ENCODE measurements around the gene MAN2A1. TPM values are rescaled to one million over a fixed set of nuclear protein-coding genes. Genes with fewer than 3 reads are reported as not detected.
A peak's percentile ranks its signal among the peaks of the same experiment; 100 is the strongest.
"Not testable (repeated sequence)": the region's sequence is repeated elsewhere in the genome, so short reads cannot be mapped to it uniquely, and the experiment has no call there.

The MAN2A1 gene
- total RNA-seq, 1 donor from 2014 or later, result 13.7 TPM

GRCh38 chr5:109877670-109878045 lies 187.9 kb downstream of the MAN2A1 start:
- intact Hi-C loops (cut with DNase I), result no loop called here
- ATAC-seq (no peak), DNase-seq (ENCODE audit: missing footprints) (no peak)

DNA sequence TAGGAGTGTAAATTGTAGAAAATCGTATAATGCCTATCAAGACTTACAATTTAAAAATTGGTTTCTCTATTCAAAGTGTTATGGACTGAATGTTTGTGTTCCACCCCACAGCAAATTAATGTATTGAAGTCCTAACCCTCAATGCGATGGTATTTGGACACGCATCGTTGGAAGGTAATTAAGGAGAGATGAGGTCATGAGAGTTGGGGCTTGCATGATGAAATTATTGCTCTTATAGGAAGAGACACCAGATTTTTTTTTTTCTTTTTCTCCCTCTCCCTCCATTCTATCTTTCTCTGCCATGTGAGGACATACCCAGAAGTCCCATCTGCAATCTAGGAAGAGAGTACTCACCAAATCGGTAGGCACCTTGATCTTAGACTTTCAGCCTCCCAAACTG lies 189.2 kb downstream of the MAN2A1 start:
- DNase-seq (ENCODE audit: missing footprints) (no peak), ATAC-seq (no peak)
- intact Hi-C loops (cut with DNase I), result no loop called here

GRCh38 chr5:109880907-109881685 lies 191.4 kb downstream of the MAN2A1 start:
- no peak for DNase-seq (ENCODE audit: missing footprints)
- no peak for ATAC-seq
- intact Hi-C loops (cut with DNase I), result no loop called here

DNA sequence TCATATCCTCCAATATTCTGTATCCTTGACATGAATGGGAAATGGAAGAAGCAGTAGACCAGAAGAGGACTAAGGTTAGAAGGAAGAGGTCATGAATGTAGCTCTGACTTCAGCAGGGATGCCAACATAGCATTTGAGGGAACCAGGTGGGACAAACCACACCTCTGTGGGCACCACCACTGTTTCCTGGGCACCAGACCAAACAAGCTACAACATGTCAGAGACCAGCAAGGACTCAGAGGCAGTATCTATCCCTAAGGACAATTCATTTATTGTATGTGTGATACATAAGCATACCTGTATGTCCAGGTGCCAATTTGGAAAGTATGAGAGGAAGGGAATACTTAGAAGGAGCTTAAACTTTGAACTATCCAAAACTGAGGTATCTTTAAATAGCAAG lies 192.8 kb downstream of the MAN2A1 start:
- ATAC-seq, result no peak
- intact Hi-C loops (cut with DNase I), result no loop called here
- DNase-seq (ENCODE audit: missing footprints), result no peak

DNA sequence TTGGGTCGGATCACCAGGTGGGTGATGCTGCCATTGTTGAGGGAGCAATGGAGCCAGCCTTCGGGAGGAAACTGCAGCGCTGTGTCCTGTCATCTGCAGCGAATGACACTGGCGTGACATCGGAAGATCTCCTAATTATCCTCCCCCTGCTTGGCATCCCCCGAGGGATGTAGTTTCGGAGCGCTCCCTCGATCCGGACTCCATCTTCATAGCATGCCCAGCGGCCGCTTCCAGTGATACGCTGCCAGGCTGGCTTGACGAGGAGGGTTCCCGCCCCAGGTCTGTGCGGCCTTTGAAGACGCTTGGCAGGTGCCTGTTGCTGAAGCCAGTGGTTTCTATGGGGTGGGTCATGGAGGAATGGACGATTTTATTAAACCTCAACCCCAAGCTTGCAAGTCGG lies 194.9 kb downstream of the MAN2A1 start:
- no peak for DNase-seq (ENCODE audit: missing footprints)
- no peak for ATAC-seq
- intact Hi-C loops (cut with DNase I), result no loop called here

DNA sequence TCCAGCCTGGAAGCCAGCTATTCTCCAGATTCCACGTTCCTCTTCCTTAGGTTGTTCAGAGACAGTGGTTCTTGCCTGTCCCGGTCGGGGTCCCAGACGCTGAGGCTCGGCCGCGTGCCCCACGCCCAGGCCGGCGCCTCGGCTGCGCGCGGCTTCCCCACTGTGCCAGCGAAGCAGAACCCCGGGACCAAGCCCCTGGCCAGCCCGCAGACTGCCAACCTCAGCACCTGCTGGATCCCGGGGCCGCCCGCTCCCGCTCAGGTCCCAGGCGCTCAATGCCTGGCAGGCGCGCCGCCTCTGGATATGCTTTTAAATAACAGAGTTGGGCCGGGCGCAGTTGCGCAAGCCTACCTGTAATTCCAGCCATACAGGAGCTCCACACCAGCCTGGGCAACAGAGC lies 195.5 kb downstream of the MAN2A1 start:
- ATAC-seq, result no peak
- intact Hi-C loops (cut with DNase I), result no loop called here
- DNase-seq (ENCODE audit: missing footprints), result no peak

DNA sequence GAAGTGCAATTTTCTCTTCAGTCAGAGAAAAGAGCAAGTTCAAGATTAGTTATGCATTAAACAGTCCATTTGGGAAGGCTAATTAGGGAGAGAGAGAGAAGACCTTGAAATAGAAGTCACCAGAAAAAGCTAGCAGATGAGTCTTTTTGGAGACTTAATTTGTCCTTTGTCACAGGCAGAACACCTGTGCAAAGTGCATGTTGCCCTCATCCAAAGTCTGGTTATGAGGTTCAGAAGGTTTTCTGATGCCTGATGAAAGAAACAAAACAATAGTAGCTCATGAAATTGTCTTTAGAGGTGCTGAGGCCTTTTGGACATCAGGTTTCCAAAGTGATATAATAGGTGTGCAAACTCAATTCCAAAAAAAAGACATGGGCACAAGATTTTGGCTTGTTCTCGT lies 199.3 kb downstream of the MAN2A1 start:
- intact Hi-C loops (cut with DNase I), result no loop called here
- ATAC-seq, result no peak
- no peak for DNase-seq (ENCODE audit: missing footprints)

DNA sequence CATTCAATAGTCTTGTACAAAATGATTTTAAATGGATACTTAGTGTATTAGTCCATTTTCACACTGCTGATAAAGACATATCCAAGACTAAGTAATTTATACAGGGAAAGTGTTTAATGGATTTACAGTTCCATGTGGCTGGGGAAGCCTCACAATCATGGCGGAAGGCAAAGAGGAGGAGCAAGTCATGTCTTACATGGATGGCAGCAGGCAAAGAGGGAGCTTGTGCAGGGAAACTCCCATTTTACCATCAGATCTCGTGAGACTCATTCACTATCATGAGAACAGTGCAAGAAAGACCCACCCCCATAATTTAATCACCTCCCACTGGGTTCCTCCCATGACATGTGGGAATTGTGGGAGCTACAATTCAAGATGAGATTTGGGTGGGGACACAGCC lies 203.5 kb downstream of the MAN2A1 start:
- intact Hi-C loops (cut with DNase I); ATAC-seq; DNase-seq (ENCODE audit: missing footprints): not testable (repeated sequence)

DNA sequence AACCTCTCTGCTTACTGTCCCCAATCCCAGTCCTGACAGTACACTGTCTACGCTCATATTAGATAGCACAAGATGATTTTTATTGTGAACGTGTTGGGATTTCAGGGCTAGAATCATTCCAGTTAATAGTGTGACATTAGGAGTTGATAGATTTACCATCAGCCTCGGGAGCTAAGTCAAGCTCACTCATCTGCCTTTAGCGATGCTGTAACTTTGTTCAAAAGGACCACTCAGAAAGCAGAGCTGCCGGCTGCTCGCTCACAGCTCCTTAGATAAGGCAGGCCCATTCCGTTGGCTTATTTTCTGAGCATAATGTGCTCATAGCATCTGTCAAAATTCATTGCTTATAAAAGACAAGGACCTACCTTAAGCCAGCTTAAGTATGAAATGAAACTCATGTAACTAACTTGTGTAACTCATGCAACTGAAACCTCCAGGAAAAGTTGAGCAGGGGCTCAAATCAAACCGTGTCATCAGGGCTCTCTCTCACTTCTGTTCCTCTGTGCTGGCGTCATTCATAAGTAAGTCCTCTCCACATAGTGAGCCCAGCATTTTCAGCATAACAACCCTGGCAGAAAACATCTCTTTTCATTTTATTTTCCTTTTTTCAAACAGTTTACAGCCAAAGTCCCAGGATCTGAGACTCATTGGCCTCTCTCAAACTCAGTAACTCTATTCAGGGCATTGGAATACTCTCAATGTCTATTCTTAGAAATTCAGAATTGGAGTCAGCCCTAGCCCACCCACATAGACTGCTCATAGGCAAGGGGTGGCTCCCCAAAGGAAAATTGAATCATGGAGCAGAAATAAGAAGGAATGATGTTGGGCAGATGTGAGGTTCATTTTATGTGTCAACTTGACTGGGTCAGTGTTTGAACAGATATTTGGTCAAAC lies 208.8 kb downstream of the MAN2A1 start:
- DNase-seq (ENCODE audit: missing footprints) (no peak), ATAC-seq (no peak)
- intact Hi-C loops (cut with DNase I), result no loop called here

GRCh38 chr5:109899163-109899535 lies 209.4 kb downstream of the MAN2A1 start:
- intact Hi-C loops (cut with DNase I), result no loop called here
- DNase-seq (ENCODE audit: missing footprints), result no peak
- ATAC-seq, result no peak

GRCh38 chr5:109900461-109900860 lies 210.7 kb downstream of the MAN2A1 start:
- intact Hi-C loops (cut with DNase I), result no loop called here
- no peak for DNase-seq (ENCODE audit: missing footprints)
- ATAC-seq, result no peak

GRCh38 chr5:109900911-109901627 lies 211.3 kb downstream of the MAN2A1 start:
- DNase-seq (ENCODE audit: missing footprints), result no peak
- no peak for ATAC-seq
- intact Hi-C loops (cut with DNase I), result no loop called here

DNA sequence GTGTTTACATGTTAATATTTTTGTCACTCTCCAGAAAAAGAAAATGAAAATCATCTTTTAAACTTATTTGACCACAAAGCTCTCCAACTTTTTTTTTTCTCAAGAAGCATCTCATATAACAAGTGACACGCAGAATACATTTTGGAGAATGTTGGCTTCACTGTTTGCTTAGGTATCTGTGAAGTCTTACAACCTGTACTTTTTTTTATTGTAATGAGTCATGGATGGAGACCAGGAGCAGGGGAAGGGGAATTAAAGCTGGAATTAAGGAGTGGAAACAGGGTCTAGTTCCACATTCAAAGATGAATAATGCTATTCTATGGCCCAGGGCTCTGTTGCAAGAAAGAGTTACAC lies 211.9 kb downstream of the MAN2A1 start:
- no peak for DNase-seq (ENCODE audit: missing footprints)
- intact Hi-C loops (cut with DNase I), result no loop called here
- ATAC-seq, result no peak

- DNase-seq (ENCODE audit: missing footprints) (no peak), ATAC-seq (no peak)
- intact Hi-C loops (cut with DNase I), result no loop called here
Measured at GRCh38 chr5:109903061-109903460, 213.3 kb downstream of the MAN2A1 start.

DNA sequence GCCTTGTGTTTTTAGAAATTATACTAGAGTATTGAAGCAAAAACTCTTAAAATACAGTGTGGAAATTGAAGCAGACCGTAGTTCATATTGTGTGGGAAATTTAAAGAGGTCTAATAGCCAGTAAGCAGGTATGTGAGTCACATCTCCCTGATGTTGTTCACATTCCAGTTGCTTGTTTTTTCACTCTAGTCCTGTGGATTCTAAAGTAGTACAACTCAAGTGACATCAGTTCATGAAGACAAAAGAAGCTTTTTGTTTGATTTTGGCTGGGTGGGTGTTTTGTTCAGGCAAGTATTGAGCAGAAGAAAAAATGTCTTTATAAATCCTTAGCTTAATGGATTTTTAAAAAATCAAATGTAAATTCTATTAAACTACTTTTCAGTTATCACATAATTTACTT lies 216.2 kb downstream of the MAN2A1 start:
- intact Hi-C loops (cut with DNase I), result no loop called here
- ATAC-seq (no peak), DNase-seq (ENCODE audit: missing footprints) (no peak)

- ATAC-seq, result peak; percentile 87
- intact Hi-C loops (cut with DNase I), result no loop called here
Measured at GRCh38 chr5:109907189-109907588, 217.5 kb downstream of the MAN2A1 start.

GRCh38 chr5:109907731-109908130 lies 218.0 kb downstream of the MAN2A1 start:
- DNase-seq (ENCODE audit: missing footprints) (no peak), ATAC-seq (peak; percentile 70)
- intact Hi-C loops (cut with DNase I), result no loop called here

More at GRCh38 chr5:109907189-109907588, 217.5 kb downstream of the MAN2A1 start:
- DNase-seq (ENCODE audit: missing footprints), result no peak

GRCh38 chr5:109908366-109908765 lies 218.6 kb downstream of the MAN2A1 start:
- intact Hi-C loops (cut with DNase I), result no loop called here
- ATAC-seq, result no peak
- no peak for DNase-seq (ENCODE audit: missing footprints)

- no peak for ATAC-seq
- intact Hi-C loops (cut with DNase I), result no loop called here
- DNase-seq (ENCODE audit: missing footprints), result no peak
Measured at GRCh38 chr5:109910874-109911273, 221.1 kb downstream of the MAN2A1 start.

GRCh38 chr5:109911731-109912130 lies 222.0 kb downstream of the MAN2A1 start:
- no peak for DNase-seq (ENCODE audit: missing footprints)
- intact Hi-C loops (cut with DNase I), result no loop called here
- peak; percentile 27 for ATAC-seq

Measured in Right ventricle myocardium inferior (tissue), 1 donor.